HUES64 (cell line): Measurements from ENCODE around the gene POU2F2.

Source experiments
- H3K27ac ChIP-seq: 2 replicates; pipeline ENCODE4 v1.7.0; 2013; ENCODE audit warnings: low read depth, low read length, inconsistent platforms
- H3K27me3 ChIP-seq: 2 replicates; pipeline ENCODE4 v1.6.1; 2013; ENCODE audit warnings: mild to moderate bottlenecking, low read length; ENCODE audit not compliant: insufficient read depth
- H3K36me3 ChIP-seq: 2 replicates; pipeline ENCODE4 v1.6.1; 2013; ENCODE audit warnings: mild to moderate bottlenecking, low read length; ENCODE audit not compliant: insufficient read depth
- H3K4me1 ChIP-seq: 2 replicates; pipeline ENCODE4 v1.6.1; 2013; ENCODE audit warnings: mild to moderate bottlenecking, low read length, moderate library complexity; ENCODE audit not compliant: insufficient read depth
- H3K4me3 ChIP-seq: 2 replicates; pipeline ENCODE4 v1.5.1; 2013; ENCODE audit warnings: mild to moderate bottlenecking, low read length, moderate library complexity
- H3K9ac ChIP-seq: 2 replicates; pipeline ENCODE4 v1.6.1; 2013; ENCODE audit warnings: mild to moderate bottlenecking, low read depth, low read length
- H3K9me3 ChIP-seq: 2 replicates; pipeline ENCODE4 v1.6.1; 2013; ENCODE audit warnings: low read depth, low read length; ENCODE audit not compliant: insufficient read depth
- WGBS: fragments of 150-250, 120-280 bp; methylation state at CpG from one replicate; pipeline ENCODE4 v1.1.7; 2013; ENCODE audit warnings: missing lambda C conversion rate; 5-methylcytosine and 5-hydroxymethylcytosine counted together

The POU2F2 gene

GRCh38 chr19:42096255-42096837, 35.9 kb downstream of the POU2F2 start:
- Histone ChIP-seq H3K27ac (no peak overlapping the region), H3K4me3 (peak overlapping the region; percentile 34; the same call in 1 of the 2 replicates), H3K36me3 (no peaks in the 10 kb centered on the region), H3K4me1 (peaks cover 6% of the 10 kb centered on the region; the same call in 1 of the 2 replicates), H3K9ac (no peak overlapping the region), H3K9me3 (no peaks in the 10 kb centered on the region), H3K27me3 (no peaks in the 10 kb centered on the region)
- 81% methylated on average over 15 of the region's 15 CpGs for WGBS

- Histone ChIP-seq H3K27me3 (no peaks in the 10 kb centered on the region), H3K9ac (no peak overlapping the region), H3K27ac (no peak overlapping the region), H3K4me1 (peaks cover 6% of the 10 kb centered on the region; the same call in 1 of the 2 replicates), H3K36me3 (no peaks in the 10 kb centered on the region), H3K9me3 (no peaks in the 10 kb centered on the region), H3K4me3 (peak overlapping the region; percentile 34; the same call in 1 of the 2 replicates)
- WGBS, result 53% methylated on average over 28 of the region's 28 CpGs
Measured at GRCh38 chr19:42095814-42096230, 36.4 kb downstream of the POU2F2 start.

- H3K27me3 ChIP-seq, result no peaks in the 10 kb centered on the region
- peaks cover 6% of the 10 kb centered on the region; the same call in 1 of the 2 replicates for H3K4me1 ChIP-seq
- H3K9me3 ChIP-seq, result no peaks in the 10 kb centered on the region
- H3K27ac ChIP-seq, result no peak overlapping the region
- peak overlapping the region; percentile 34; the same call in 1 of the 2 replicates for H3K4me3 ChIP-seq
- 93% methylated on average over 36 of the region's 36 CpGs for WGBS
- H3K9ac ChIP-seq, result no peak overlapping the region
- no peaks in the 10 kb centered on the region for H3K36me3 ChIP-seq
Measured at GRCh38 chr19:42095142-42095813, 37.0 kb downstream of the POU2F2 start.

- WGBS, result 82% methylated on average over 4 of the region's 4 CpGs
- Histone ChIP-seq H3K27ac (no peak overlapping the region), H3K36me3 (no peaks in the 10 kb centered on the region), H3K4me3 (no peak overlapping the region), H3K4me1 (peaks cover 5% of the 10 kb centered on the region), H3K27me3 (no peaks in the 10 kb centered on the region), H3K9me3 (no peaks in the 10 kb centered on the region), H3K9ac (no peak overlapping the region)
Measured at GRCh38 chr19:42093926-42094325, 38.3 kb downstream of the POU2F2 start.

- no peak overlapping the region for H3K4me3 ChIP-seq
- no peaks in the 10 kb centered on the region for H3K36me3 ChIP-seq
- H3K27ac ChIP-seq, result no peak overlapping the region
- WGBS, result 88% methylated on average over 4 of the region's 4 CpGs
- no peaks in the 10 kb centered on the region for H3K9me3 ChIP-seq
- H3K27me3 ChIP-seq, result no peaks in the 10 kb centered on the region
- H3K4me1 ChIP-seq, result peaks cover 8% of the 10 kb centered on the region
- H3K9ac ChIP-seq, result 0 out of 2 replicates have a peak overlapping the region, but pooled peaks have one; percentile 8
Measured at GRCh38 chr19:42093505-42093904, 38.7 kb downstream of the POU2F2 start.

- Histone ChIP-seq H3K27me3 (no peaks in the 10 kb centered on the region), H3K27ac (no peak overlapping the region), H3K9ac (no peak overlapping the region), H3K9me3 (no peaks in the 10 kb centered on the region), H3K36me3 (no peaks in the 10 kb centered on the region), H3K4me3 (no peak overlapping the region), H3K4me1 (peaks cover 10% of the 10 kb centered on the region)
- 65% methylated on average over 5 of the region's 5 CpGs for WGBS
Measured at GRCh38 chr19:42092350-42092749, 39.9 kb downstream of the POU2F2 start.

- Histone ChIP-seq H3K4me1 (peaks cover 14% of the 10 kb centered on the region), H3K36me3 (no peaks in the 10 kb centered on the region), H3K27ac (no peak overlapping the region), H3K9me3 (no peaks in the 10 kb centered on the region), H3K9ac (no peak overlapping the region), H3K4me3 (no peak overlapping the region), H3K27me3 (no peaks in the 10 kb centered on the region)
- WGBS, result 90% methylated on average over 10 of the region's 10 CpGs
Measured at GRCh38 chr19:42091742-42092141, 40.5 kb downstream of the POU2F2 start.

- Histone ChIP-seq H3K36me3 (no peaks in the 10 kb centered on the region), H3K4me3 (no peak overlapping the region), H3K9me3 (no peaks in the 10 kb centered on the region), H3K27ac (no peak overlapping the region), H3K9ac (no peak overlapping the region), H3K4me1 (peaks cover 19% of the 10 kb centered on the region), H3K27me3 (no peaks in the 10 kb centered on the region)
- 89% methylated on average over 12 of the region's 13 CpGs for WGBS
Measured at GRCh38 chr19:42091300-42091699, 40.9 kb downstream of the POU2F2 start.

- H3K4me3 ChIP-seq, result no peak overlapping the region
- peaks cover 19% of the 10 kb centered on the region for H3K4me1 ChIP-seq
- H3K9me3 ChIP-seq, result no peaks in the 10 kb centered on the region
- H3K9ac ChIP-seq, result no peak overlapping the region
- no peaks in the 10 kb centered on the region for H3K36me3 ChIP-seq
- H3K27me3 ChIP-seq, result no peaks in the 10 kb centered on the region
- no peak overlapping the region for H3K27ac ChIP-seq
- WGBS, result 68% methylated on average over 9 of the region's 9 CpGs
Measured at GRCh38 chr19:42090672-42091071, 41.6 kb downstream of the POU2F2 start.

- Histone ChIP-seq H3K27me3 (no peaks in the 10 kb centered on the region), H3K4me3 (no peak overlapping the region), H3K9ac (no peak overlapping the region), H3K36me3 (no peaks in the 10 kb centered on the region), H3K27ac (no peak overlapping the region), H3K9me3 (no peaks in the 10 kb centered on the region), H3K4me1 (peaks cover 19% of the 10 kb centered on the region)
- WGBS, result 91% methylated on average over 13 of the region's 13 CpGs
Measured at GRCh38 chr19:42089772-42090171, 42.5 kb downstream of the POU2F2 start.

GRCh38 chr19:42089191-42089750, 43.0 kb downstream of the POU2F2 start:
- no peak overlapping the region for H3K4me3 ChIP-seq
- no peaks in the 10 kb centered on the region for H3K27me3 ChIP-seq
- whole genome bisulfite sequencing, result 73% methylated on average over 10 of the region's 13 CpGs
- peaks cover 19% of the 10 kb centered on the region for H3K4me1 ChIP-seq
- H3K27ac ChIP-seq, result no peak overlapping the region
- no peak overlapping the region for H3K9ac ChIP-seq
- no peaks in the 10 kb centered on the region for H3K36me3 ChIP-seq
- H3K9me3 ChIP-seq, result no peaks in the 10 kb centered on the region
